H9 (cell line): ENCODE measurements around the gene RNLS. TPM values are rescaled to one million over a fixed set of nuclear protein-coding genes. Genes with fewer than 3 reads are reported as not detected.

ENCODE experiments used
- DNase-seq: peaks from one replicate; pipeline ENCODE4 v3.0.0-alpha.2; 2017
- H2AFZ ChIP-seq: one replicate; pipeline ENCODE4 v1.6.1; 2013; ENCODE audit warnings: mild to moderate bottlenecking, low read length, control low read depth, moderate library complexity
- H2AK5ac ChIP-seq: 2 replicates; pipeline ENCODE4 v1.6.1; 2013; ENCODE audit warnings: low read length, control low read depth, mixed read lengths; ENCODE audit not compliant: insufficient read length
- H2BK120ac ChIP-seq: one replicate; pipeline ENCODE4 v1.6.1; 2013; ENCODE audit warnings: low read depth, mild to moderate bottlenecking, low read length, control low read depth, inconsistent platforms; ENCODE audit not compliant: poor library complexity, severe bottlenecking
- H2BK12ac ChIP-seq: 2 replicates; pipeline ENCODE4 v1.6.1; 2013; ENCODE audit warnings: low read length, control low read depth, mixed read lengths, low read depth; ENCODE audit not compliant: insufficient read length
- H2BK15ac ChIP-seq: 2 replicates; pipeline ENCODE4 v1.6.1; 2013; ENCODE audit warnings: low read depth, low read length, control low read depth
- H2BK20ac ChIP-seq: one replicate; pipeline ENCODE4 v1.6.1; 2013; ENCODE audit warnings: low read depth, mild to moderate bottlenecking, low read length, control low read depth, inconsistent platforms; ENCODE audit not compliant: poor library complexity, severe bottlenecking
- H2BK5ac ChIP-seq: 2 replicates; pipeline ENCODE4 v1.6.1; 2013; ENCODE audit warnings: low read length, control low read depth, mixed read lengths; ENCODE audit not compliant: insufficient read length
- H3K14ac ChIP-seq: 2 replicates; pipeline ENCODE4 v1.6.1; 2013; ENCODE audit warnings: low read length, control low read depth; ENCODE audit not compliant: insufficient read depth
- H3K18ac ChIP-seq: 2 replicates; pipeline ENCODE4 v1.6.1; 2013; ENCODE audit warnings: low read depth, mild to moderate bottlenecking, mixed read lengths, low read length, control low read depth; ENCODE audit not compliant: insufficient read length
- H3K23ac ChIP-seq: 2 replicates; pipeline ENCODE4 v1.6.1; 2013; ENCODE audit warnings: low read length, control low read depth, mixed read lengths, low read depth; ENCODE audit not compliant: insufficient read length
- H3K23me2 ChIP-seq: 2 replicates; pipeline ENCODE4 v1.6.1; 2013; ENCODE audit warnings: low read depth, mild to moderate bottlenecking, mixed read lengths, low read length, control low read depth; ENCODE audit not compliant: insufficient read length, poor library complexity, severe bottlenecking
- H3K27ac ChIP-seq: 2 replicates; pipeline ENCODE4 v1.5.1; 2013; ENCODE audit warnings: low read length, control low read depth, mixed read lengths, low read depth; ENCODE audit not compliant: insufficient read length
- H3K27me3 ChIP-seq: 2 replicates; pipeline ENCODE4 v1.6.1; 2013; ENCODE audit warnings: low read length, control low read depth, inconsistent platforms; ENCODE audit not compliant: insufficient read depth
- H3K4ac ChIP-seq: 2 replicates; pipeline ENCODE4 v1.6.1; 2013; ENCODE audit warnings: low read depth, mild to moderate bottlenecking, control low read depth, inconsistent platforms, low read length, moderate library complexity
- H3K4me1 ChIP-seq: 2 replicates; pipeline ENCODE4 v1.6.1; 2013; ENCODE audit warnings: low read length, control low read depth, inconsistent platforms; ENCODE audit not compliant: insufficient read depth
- H3K4me2 ChIP-seq: 2 replicates; pipeline ENCODE4 v1.6.1; 2013; ENCODE audit warnings: low read length, control low read depth, mixed read lengths; ENCODE audit not compliant: insufficient read length, insufficient read depth
- H3K56ac ChIP-seq: 2 replicates; pipeline ENCODE4 v1.6.1; 2013; ENCODE audit warnings: low read depth, mild to moderate bottlenecking, mixed read lengths, low read length, control low read depth; ENCODE audit not compliant: insufficient read length
- H3K79me1 ChIP-seq: 2 replicates; pipeline ENCODE4 v1.6.1; 2013; ENCODE audit warnings: low read depth, mild to moderate bottlenecking, moderate library complexity, low read length, control low read depth, inconsistent platforms; ENCODE audit not compliant: insufficient read depth, poor library complexity, severe bottlenecking
- H3K79me2 ChIP-seq: 2 replicates; pipeline ENCODE4 v1.6.1; 2013; ENCODE audit warnings: low read length, control low read depth, inconsistent platforms; ENCODE audit not compliant: insufficient read depth
- H3K9ac ChIP-seq: 2 replicates; pipeline ENCODE4 v1.6.1; 2013; ENCODE audit warnings: low read length, control low read depth, mixed read lengths; ENCODE audit not compliant: insufficient read length; ENCODE audit errors: extremely low read depth
- H3K9me3 ChIP-seq: one replicate; pipeline ENCODE4 v1.6.1; 2013; ENCODE audit warnings: low read depth, low read length, inconsistent platforms; ENCODE audit not compliant: control insufficient read depth
- H3T11ph ChIP-seq: one replicate; pipeline ENCODE4 v1.6.1; 2013; ENCODE audit warnings: mild to moderate bottlenecking, low read length, control low read depth, inconsistent platforms
- H4K20me1 ChIP-seq: one replicate; pipeline ENCODE4 v1.6.1; 2013; ENCODE audit not compliant: control insufficient read depth, insufficient read length, insufficient read depth
- H4K5ac ChIP-seq: 2 replicates; pipeline ENCODE4 v1.6.1; 2013; ENCODE audit warnings: low read depth, mild to moderate bottlenecking, mixed read lengths, low read length, control low read depth; ENCODE audit not compliant: insufficient read length
- H4K8ac ChIP-seq: replicated peaks from 2 replicates; pipeline ENCODE4 v1.6.1; 2013; ENCODE audit warnings: low read length, control low read depth, mixed read lengths, low read depth; ENCODE audit not compliant: insufficient read length
- H4K91ac ChIP-seq: 2 replicates; pipeline ENCODE4 v1.6.1; 2013; ENCODE audit warnings: low read depth, mild to moderate bottlenecking, moderate library complexity, mixed read lengths, low read length, control low read depth; ENCODE audit not compliant: insufficient read length
- H3K27ac Mint-ChIP-seq, 3 experiments: 2 replicates in 2 of 3; 3 replicates in 1 of 3; pipeline ENCODE4 v1.8.0; 2020 to 2021; ENCODE audit warnings: mixed read lengths in 3 of 3, mild to moderate bottlenecking in 1 of 3, moderate library complexity in 1 of 3
- H3K27me3 Mint-ChIP-seq: 2 replicates; pipeline ENCODE4 v1.8.0; 2021; ENCODE audit warnings: low read depth, mild to moderate bottlenecking, moderate library complexity, mixed read lengths
- H3K36me3 Mint-ChIP-seq, 3 experiments: 2 replicates in 2 of 3; 3 replicates in 1 of 3; pipeline ENCODE4 v1.8.0; 2020 to 2021; ENCODE audit warnings: low read depth in 3 of 3, mixed read lengths in 3 of 3; ENCODE audit not compliant: insufficient read depth in 1 of 3
- H3K4me1 Mint-ChIP-seq, 2 experiments: 2 replicates each; pipeline ENCODE4 v1.8.0; 2020; ENCODE audit warnings: mixed read lengths in 2 of 2
- H3K4me3 Mint-ChIP-seq, 2 experiments: 2 replicates in 1 of 2; 3 replicates in 1 of 2; pipeline ENCODE4 v1.8.0; 2020 to 2021; ENCODE audit warnings: mild to moderate bottlenecking in 2 of 2, mixed read lengths in 2 of 2, moderate library complexity in 1 of 2
- H3K9me3 Mint-ChIP-seq, 2 experiments: 2 replicates in 1 of 2; 3 replicates in 1 of 2; pipeline ENCODE4 v1.8.0; 2020; ENCODE audit warnings: mild to moderate bottlenecking in 2 of 2, mixed read lengths in 2 of 2, moderate library complexity in 1 of 2
- WGBS: extraction: QIAGEN DNeasy Blood & Tissue Kit; methylation state at CpG from one replicate; pipeline ENCODE4 v1.1.7; 2013; ENCODE audit warnings: missing lambda C conversion rate, low lambda C conversion rate, mixed read lengths; ENCODE audit not compliant: insufficient read length; ENCODE audit errors: extremely low coverage; 5-methylcytosine and 5-hydroxymethylcytosine counted together
- total RNA-seq: library from RNA; stranded (reverse); gene quantifications from 2 replicates; pipeline ENCODE4 v1.2.1, GENCODE V29; 2021
- TF ChIP-seq, protein P1 (sequence below): fragments of 200-600 bp; sonication (generic); conservative IDR thresholded peaks from 3 replicates; pipeline ENCODE4 v1.8.0; 2021; ENCODE audit warnings: antibody characterized with exemption, mild to moderate bottlenecking

The RNLS gene
- total RNA-seq, 1 experiment from 2014 or later = 7.5 TPM

DNA sequence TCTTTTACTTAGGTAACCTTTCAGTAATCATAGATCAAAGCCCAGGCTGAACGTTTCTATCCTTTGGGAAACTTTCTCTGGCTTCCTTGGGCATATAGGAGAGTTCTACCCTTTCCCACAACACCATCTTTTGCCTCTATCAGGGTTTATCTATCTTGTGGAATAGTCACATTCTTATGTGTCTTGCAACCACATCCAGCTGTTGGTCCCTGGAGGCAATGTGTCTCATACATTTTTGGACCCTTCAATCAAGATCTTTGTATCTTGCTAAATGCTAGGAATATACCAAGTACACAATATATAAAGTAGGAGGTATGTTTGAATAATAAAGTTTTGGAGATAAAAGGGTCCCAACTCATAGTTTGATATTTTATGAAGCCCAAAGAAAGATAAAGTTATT lies 121.7 kb downstream of the RNLS start:
- Histone ChIP-seq H2BK12ac (no peak overlapping the region), H3K23ac (no peak overlapping the region), H3K79me2 (no peaks in the 10 kb centered on the region), H3K23me2 (no peaks in the 10 kb centered on the region), H4K5ac (no peak overlapping the region), H2BK5ac (no peak overlapping the region), H3K27me3 (no peaks in the 10 kb centered on the region), H3K18ac (no peak overlapping the region), H4K20me1 (no peaks in the 10 kb centered on the region), H3K14ac (no peak overlapping the region), H4K91ac (no peak overlapping the region), H3K79me1 (no peaks in the 10 kb centered on the region), H3K4ac (no peak overlapping the region), H2BK15ac (no peak overlapping the region), H3K4me2 (no peak overlapping the region), H3T11ph (no peak overlapping the region), H2BK20ac (no peak overlapping the region), H2BK120ac (no peak overlapping the region), H3K4me1 (no peaks in the 10 kb centered on the region), H3K9ac (no peak overlapping the region), H3K27ac (no peak overlapping the region), H2AK5ac (no peak overlapping the region), H3K9me3 (no peaks in the 10 kb centered on the region), H4K8ac (no peak overlapping the region), H3K56ac (no peak overlapping the region), H2AFZ (no peak overlapping the region)
- WGBS = no CpG with 5 or more reads among the region's 1 CpG
- TF ChIP-seq, protein P1, sequence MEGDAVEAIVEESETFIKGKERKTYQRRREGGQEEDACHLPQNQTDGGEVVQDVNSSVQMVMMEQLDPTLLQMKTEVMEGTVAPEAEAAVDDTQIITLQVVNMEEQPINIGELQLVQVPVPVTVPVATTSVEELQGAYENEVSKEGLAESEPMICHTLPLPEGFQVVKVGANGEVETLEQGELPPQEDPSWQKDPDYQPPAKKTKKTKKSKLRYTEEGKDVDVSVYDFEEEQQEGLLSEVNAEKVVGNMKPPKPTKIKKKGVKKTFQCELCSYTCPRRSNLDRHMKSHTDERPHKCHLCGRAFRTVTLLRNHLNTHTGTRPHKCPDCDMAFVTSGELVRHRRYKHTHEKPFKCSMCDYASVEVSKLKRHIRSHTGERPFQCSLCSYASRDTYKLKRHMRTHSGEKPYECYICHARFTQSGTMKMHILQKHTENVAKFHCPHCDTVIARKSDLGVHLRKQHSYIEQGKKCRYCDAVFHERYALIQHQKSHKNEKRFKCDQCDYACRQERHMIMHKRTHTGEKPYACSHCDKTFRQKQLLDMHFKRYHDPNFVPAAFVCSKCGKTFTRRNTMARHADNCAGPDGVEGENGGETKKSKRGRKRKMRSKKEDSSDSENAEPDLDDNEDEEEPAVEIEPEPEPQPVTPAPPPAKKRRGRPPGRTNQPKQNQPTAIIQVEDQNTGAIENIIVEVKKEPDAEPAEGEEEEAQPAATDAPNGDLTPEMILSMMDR = no peak
- Mint-ChIP-seq H3K4me3 (no peak overlapping the region), H3K27me3 (no peaks in the 10 kb centered on the region; the same call in 1 of the 2 replicates), H3K9me3 (no peaks in the 10 kb centered on the region), H3K27ac (no peak overlapping the region), H3K36me3 (no peaks in the 10 kb centered on the region), H3K4me1 (0 out of 4 replicates have a peak, but pooled peaks cover 0 to 2% of the 10 kb centered on the region in 2 experiments)
- DNase-seq = no peak
